ENCODE measurements around the gene MSL3B.

GRCh38 chr2:233833345-233833744, 34.8 kb downstream of the MSL3B start:
- TF ChIP-seq POLR2A (IDR thresholded peaks at IDR 0.05) = no peak
- TF ChIP-seq CTCF (IDR thresholded peaks at IDR 0.05) = no peak

All from transverse colon (tissue), 3 donors.